Measurements from ENCODE around the gene SLC12A9. TPM values are rescaled to one million over a fixed set of nuclear protein-coding genes. Genes with fewer than 3 reads are reported as not detected.
"Not testable (repeated sequence)": the region's sequence is repeated elsewhere in the genome, so short reads cannot be mapped to it uniquely, and the experiment has no call there.

SLC12A9 gene
- total RNA-seq, 1 donor from 2014 or later, result 26.6 TPM

DNA sequence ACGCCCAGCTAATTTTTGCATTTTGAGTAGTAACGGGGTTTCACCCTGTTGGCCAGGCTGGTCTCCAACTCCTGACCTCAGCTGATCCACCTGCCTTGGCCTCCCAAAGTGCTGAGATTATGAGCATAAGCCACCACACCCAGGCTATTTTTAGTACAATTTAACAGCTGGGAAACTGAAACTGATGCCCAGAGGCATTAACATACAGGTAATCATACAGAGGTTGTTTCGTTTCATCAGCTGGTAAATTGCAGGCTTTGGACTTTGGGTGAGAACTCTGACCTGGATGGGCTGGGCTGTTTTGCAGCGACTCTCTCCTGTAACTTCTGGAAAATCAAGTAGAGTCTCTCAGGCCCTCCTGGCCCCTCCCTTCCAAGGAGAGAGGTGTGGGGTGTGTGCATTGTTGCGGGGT is 49.4 kb downstream of the SLC12A9 start:
- H3K36me3 Mint-ChIP-seq (ENCODE audit: low read depth), result no peaks in the 10 kb centered on the region
- no peak overlapping the region for H3K27ac Mint-ChIP-seq (ENCODE audit: unreplicated experiment)
- DNase-seq (ENCODE audit: low spot score), result no peak
- TF ChIP-seq, protein P1, sequence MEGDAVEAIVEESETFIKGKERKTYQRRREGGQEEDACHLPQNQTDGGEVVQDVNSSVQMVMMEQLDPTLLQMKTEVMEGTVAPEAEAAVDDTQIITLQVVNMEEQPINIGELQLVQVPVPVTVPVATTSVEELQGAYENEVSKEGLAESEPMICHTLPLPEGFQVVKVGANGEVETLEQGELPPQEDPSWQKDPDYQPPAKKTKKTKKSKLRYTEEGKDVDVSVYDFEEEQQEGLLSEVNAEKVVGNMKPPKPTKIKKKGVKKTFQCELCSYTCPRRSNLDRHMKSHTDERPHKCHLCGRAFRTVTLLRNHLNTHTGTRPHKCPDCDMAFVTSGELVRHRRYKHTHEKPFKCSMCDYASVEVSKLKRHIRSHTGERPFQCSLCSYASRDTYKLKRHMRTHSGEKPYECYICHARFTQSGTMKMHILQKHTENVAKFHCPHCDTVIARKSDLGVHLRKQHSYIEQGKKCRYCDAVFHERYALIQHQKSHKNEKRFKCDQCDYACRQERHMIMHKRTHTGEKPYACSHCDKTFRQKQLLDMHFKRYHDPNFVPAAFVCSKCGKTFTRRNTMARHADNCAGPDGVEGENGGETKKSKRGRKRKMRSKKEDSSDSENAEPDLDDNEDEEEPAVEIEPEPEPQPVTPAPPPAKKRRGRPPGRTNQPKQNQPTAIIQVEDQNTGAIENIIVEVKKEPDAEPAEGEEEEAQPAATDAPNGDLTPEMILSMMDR (IDR thresholded peaks at IDR 0.05), result no peak
- H3K27me3 Mint-ChIP-seq (ENCODE audit: low read depth), result peaks cover 18% of the 10 kb centered on the region
- no peaks in the 10 kb centered on the region for H3K9me3 Mint-ChIP-seq (ENCODE audit: low read depth)
- peaks cover 3% of the 10 kb centered on the region for H3K4me1 Mint-ChIP-seq (ENCODE audit: low read depth)
- no peak overlapping the region for H3K4me3 Mint-ChIP-seq (ENCODE audit: unreplicated experiment)

GRCh38 chr7:100902638-100903037 is 50.1 kb downstream of the SLC12A9 start:
- H3K4me3 Mint-ChIP-seq (ENCODE audit: unreplicated experiment), result no peak overlapping the region
- DNase-seq (ENCODE audit: low spot score), result no peak

GRCh38 chr7:100908512-100908911 is 56.0 kb downstream of the SLC12A9 start:
- Mint-ChIP-seq H3K36me3 (ENCODE audit: low read depth) (no peaks in the 10 kb centered on the region), H3K9me3 (ENCODE audit: low read depth) (peaks cover 4% of the 10 kb centered on the region), H3K4me1 (ENCODE audit: low read depth) (no peaks in the 10 kb centered on the region), H3K27ac (ENCODE audit: unreplicated experiment) (no peak overlapping the region), H3K4me3 (ENCODE audit: unreplicated experiment) (no peak overlapping the region), H3K27me3 (ENCODE audit: low read depth) (peaks cover 15% of the 10 kb centered on the region)
- TF ChIP-seq, protein P1 (IDR thresholded peaks at IDR 0.05), result no peak
- no peak for DNase-seq (ENCODE audit: low spot score)

More at GRCh38 chr7:100902638-100903037, 50.1 kb downstream of the SLC12A9 start:
- no peaks in the 10 kb centered on the region for H3K9me3 Mint-ChIP-seq (ENCODE audit: low read depth)
- no peaks in the 10 kb centered on the region for H3K4me1 Mint-ChIP-seq (ENCODE audit: low read depth)
- TF ChIP-seq, protein P1 (IDR thresholded peaks at IDR 0.05), result no peak
- no peak overlapping the region for H3K27ac Mint-ChIP-seq (ENCODE audit: unreplicated experiment)
- H3K36me3 Mint-ChIP-seq (ENCODE audit: low read depth), result no peaks in the 10 kb centered on the region
- H3K27me3 Mint-ChIP-seq (ENCODE audit: low read depth), result peaks cover 15% of the 10 kb centered on the region

GRCh38 chr7:100910443-100910842 is 57.9 kb downstream of the SLC12A9 start:
- not testable (repeated sequence) for H3K4me3 Mint-ChIP-seq (ENCODE audit: unreplicated experiment); H3K4me1 Mint-ChIP-seq (ENCODE audit: low read depth); DNase-seq (ENCODE audit: low spot score); H3K36me3 Mint-ChIP-seq (ENCODE audit: low read depth); H3K27ac Mint-ChIP-seq (ENCODE audit: unreplicated experiment); H3K9me3 Mint-ChIP-seq (ENCODE audit: low read depth)
- H3K27me3 Mint-ChIP-seq (ENCODE audit: low read depth), result peaks cover 11% of the 10 kb centered on the region

GRCh38 chr7:100911484-100911883 is 59.0 kb downstream of the SLC12A9 start:
- Mint-ChIP-seq H3K27ac (ENCODE audit: unreplicated experiment) (no peak overlapping the region), H3K9me3 (ENCODE audit: low read depth) (peaks cover 4% of the 10 kb centered on the region), H3K27me3 (ENCODE audit: low read depth) (peaks cover 11% of the 10 kb centered on the region), H3K4me3 (ENCODE audit: unreplicated experiment) (no peak overlapping the region), H3K36me3 (ENCODE audit: low read depth) (no peaks in the 10 kb centered on the region), H3K4me1 (ENCODE audit: low read depth) (no peaks in the 10 kb centered on the region)
- TF ChIP-seq, protein P1 (IDR thresholded peaks at IDR 0.05), result no peak
- DNase-seq (ENCODE audit: low spot score), result no peak

GRCh38 chr7:100914208-100914878 is 61.8 kb downstream of the SLC12A9 start:
- no peak for DNase-seq (ENCODE audit: low spot score)
- H3K4me1 Mint-ChIP-seq (ENCODE audit: low read depth), result no peaks in the 10 kb centered on the region
- H3K27me3 Mint-ChIP-seq (ENCODE audit: low read depth), result peaks cover 13% of the 10 kb centered on the region
- H3K36me3 Mint-ChIP-seq (ENCODE audit: low read depth), result no peaks in the 10 kb centered on the region
- no peaks in the 10 kb centered on the region for H3K9me3 Mint-ChIP-seq (ENCODE audit: low read depth)
- TF ChIP-seq, protein P1 (IDR thresholded peaks at IDR 0.05), result no peak
- no peak overlapping the region for H3K27ac Mint-ChIP-seq (ENCODE audit: unreplicated experiment)
- no peak overlapping the region for H3K4me3 Mint-ChIP-seq (ENCODE audit: unreplicated experiment)
